Activated naive CD4-positive, alpha-beta T cell treated with anti-CD3 and anti-CD28 coated beads, Interleukin-2, amount 50 U/mL, for 24 hours (primary cell): Measurements from ENCODE around the gene OR2C1.

Source experiments
- H3K27ac Mint-ChIP-seq: one replicate; pipeline ENCODE4 v1.8.0; 2021; ENCODE audit warnings: mild to moderate bottlenecking, mixed read lengths
- H3K27me3 Mint-ChIP-seq: one replicate; pipeline ENCODE4 v1.8.0; 2021; ENCODE audit warnings: mixed read lengths
- H3K36me3 Mint-ChIP-seq: one replicate; pipeline ENCODE4 v1.8.0; 2021; ENCODE audit warnings: mixed read lengths
- H3K4me1 Mint-ChIP-seq: one replicate; pipeline ENCODE4 v1.8.0; 2021; ENCODE audit warnings: mixed read lengths
- H3K4me3 Mint-ChIP-seq: one replicate; pipeline ENCODE4 v1.8.0; 2021; ENCODE audit warnings: mild to moderate bottlenecking, mixed read lengths
- H3K9me3 Mint-ChIP-seq: one replicate; pipeline ENCODE4 v1.8.0; 2021; ENCODE audit warnings: mixed read lengths

The OR2C1 gene

GRCh38 chr16:3364774-3365427 is 9.2 kb downstream of the OR2C1 start:
- H3K9me3 Mint-ChIP-seq: no peaks in the 10 kb centered on the region
- H3K36me3 Mint-ChIP-seq: peaks cover 10% of the 10 kb centered on the region
- peaks cover 16% of the 10 kb centered on the region for H3K4me1 Mint-ChIP-seq
- peak overlapping the region; percentile 88 for H3K27ac Mint-ChIP-seq
- H3K4me3 Mint-ChIP-seq: peak overlapping the region; percentile 89
- peaks cover 8% of the 10 kb centered on the region for H3K27me3 Mint-ChIP-seq

DNA sequence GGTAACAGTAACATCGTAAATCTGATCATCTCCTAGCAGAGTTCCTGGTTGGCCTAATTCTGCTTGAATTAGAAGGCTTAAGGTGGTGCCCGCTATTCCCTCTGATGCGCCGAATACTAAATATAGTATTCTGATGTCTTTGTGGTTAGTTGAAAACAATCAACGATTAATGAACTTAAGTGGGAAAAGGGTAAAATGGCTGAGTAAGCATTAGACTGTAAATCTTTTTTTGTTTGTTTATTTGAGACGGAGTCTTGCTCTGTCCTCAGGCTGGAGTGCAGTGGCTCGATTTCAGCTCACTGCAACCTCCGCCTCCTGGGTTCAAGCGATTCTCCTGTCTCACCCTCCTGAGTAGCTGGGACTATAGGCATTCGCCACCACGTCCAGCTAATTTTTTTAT is 13.4 kb downstream of the OR2C1 start:
- peaks cover 16% of the 10 kb centered on the region for H3K4me1 Mint-ChIP-seq
- peaks cover 18% of the 10 kb centered on the region for H3K36me3 Mint-ChIP-seq
- H3K4me3 Mint-ChIP-seq: no peak overlapping the region
- no peak overlapping the region for H3K27ac Mint-ChIP-seq
- H3K27me3 Mint-ChIP-seq: no peaks in the 10 kb centered on the region
- no peaks in the 10 kb centered on the region for H3K9me3 Mint-ChIP-seq

- H3K9me3 Mint-ChIP-seq: peaks cover 4% of the 10 kb centered on the region
- no peak overlapping the region for H3K27ac Mint-ChIP-seq
- H3K4me3 Mint-ChIP-seq: no peak overlapping the region
- no peaks in the 10 kb centered on the region for H3K4me1 Mint-ChIP-seq
- no peaks in the 10 kb centered on the region for H3K27me3 Mint-ChIP-seq
- peaks cover 45% of the 10 kb centered on the region for H3K36me3 Mint-ChIP-seq
These were observed 20.0 kb downstream of the OR2C1 start for GRCh38 chr16:3375680-3376079.

GRCh38 chr16:3377917-3378316 is 22.2 kb downstream of the OR2C1 start:
- H3K4me3 Mint-ChIP-seq: no peak overlapping the region
- H3K9me3 Mint-ChIP-seq: peaks cover 12% of the 10 kb centered on the region
- no peak overlapping the region for H3K27ac Mint-ChIP-seq
- no peaks in the 10 kb centered on the region for H3K27me3 Mint-ChIP-seq
- no peaks in the 10 kb centered on the region for H3K4me1 Mint-ChIP-seq
- H3K36me3 Mint-ChIP-seq: peaks cover 65% of the 10 kb centered on the region

- Mint-ChIP-seq H3K27ac (no peak overlapping the region), H3K36me3 (peaks cover 77% of the 10 kb centered on the region), H3K4me1 (no peaks in the 10 kb centered on the region), H3K27me3 (no peaks in the 10 kb centered on the region), H3K9me3 (peaks cover 9% of the 10 kb centered on the region), H3K4me3 (no peak overlapping the region)
These were observed 27.4 kb downstream of the OR2C1 start for GRCh38 chr16:3383045-3383448.

- Mint-ChIP-seq H3K36me3 (peaks cover 81% of the 10 kb centered on the region), H3K4me3 (no peak overlapping the region), H3K27me3 (no peaks in the 10 kb centered on the region), H3K27ac (no peak overlapping the region), H3K9me3 (peaks cover 17% of the 10 kb centered on the region), H3K4me1 (no peaks in the 10 kb centered on the region)
These were observed 32.6 kb downstream of the OR2C1 start for GRCh38 chr16:3388325-3388724.

DNA sequence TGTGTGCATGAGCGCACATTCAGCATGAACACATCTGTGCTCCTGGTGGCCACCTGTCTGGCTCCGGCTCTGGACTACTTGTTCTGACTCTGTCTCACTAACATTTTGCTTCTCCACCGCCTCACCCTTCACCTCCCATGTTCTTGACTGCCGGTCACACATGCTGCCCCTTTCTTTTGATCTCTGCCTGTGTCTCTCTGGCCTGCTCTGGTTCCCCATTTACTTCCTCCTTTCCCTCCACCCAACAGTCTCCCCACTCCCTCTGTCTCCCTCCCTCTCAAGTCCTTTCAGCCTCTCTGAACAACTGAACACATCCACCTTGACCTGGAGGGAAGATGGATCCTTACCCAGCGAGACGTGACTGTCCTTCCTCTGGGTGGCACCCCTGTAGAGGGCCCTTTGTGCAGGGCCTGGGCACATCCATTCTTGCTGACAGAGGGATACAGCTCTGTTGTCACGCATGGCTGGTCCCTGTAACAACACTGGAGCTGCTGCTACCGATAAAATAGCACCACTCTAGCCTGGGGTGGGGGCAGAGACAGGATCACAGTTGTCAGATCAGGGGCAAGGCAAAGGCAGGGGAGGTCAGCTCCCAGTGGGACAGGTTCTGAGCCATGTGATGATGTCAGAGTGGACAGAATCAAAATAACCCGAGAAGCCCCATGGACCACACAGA is 34.1 kb downstream of the OR2C1 start:
- H3K4me3 Mint-ChIP-seq: no peak overlapping the region
- peaks cover 77% of the 10 kb centered on the region for H3K36me3 Mint-ChIP-seq
- H3K27ac Mint-ChIP-seq: no peak overlapping the region
- peaks cover 7% of the 10 kb centered on the region for H3K4me1 Mint-ChIP-seq
- peaks cover 23% of the 10 kb centered on the region for H3K9me3 Mint-ChIP-seq
- no peaks in the 10 kb centered on the region for H3K27me3 Mint-ChIP-seq

- H3K9me3 Mint-ChIP-seq: peaks cover 9% of the 10 kb centered on the region
- H3K36me3 Mint-ChIP-seq: peaks cover 46% of the 10 kb centered on the region
- H3K4me1 Mint-ChIP-seq: peaks cover 64% of the 10 kb centered on the region
- H3K27ac Mint-ChIP-seq: peak overlapping the region; percentile 32
- H3K4me3 Mint-ChIP-seq: peak overlapping the region; percentile 98
- H3K27me3 Mint-ChIP-seq: no peaks in the 10 kb centered on the region
These were observed 44.7 kb downstream of the OR2C1 start for GRCh38 chr16:3400446-3400778.

DNA sequence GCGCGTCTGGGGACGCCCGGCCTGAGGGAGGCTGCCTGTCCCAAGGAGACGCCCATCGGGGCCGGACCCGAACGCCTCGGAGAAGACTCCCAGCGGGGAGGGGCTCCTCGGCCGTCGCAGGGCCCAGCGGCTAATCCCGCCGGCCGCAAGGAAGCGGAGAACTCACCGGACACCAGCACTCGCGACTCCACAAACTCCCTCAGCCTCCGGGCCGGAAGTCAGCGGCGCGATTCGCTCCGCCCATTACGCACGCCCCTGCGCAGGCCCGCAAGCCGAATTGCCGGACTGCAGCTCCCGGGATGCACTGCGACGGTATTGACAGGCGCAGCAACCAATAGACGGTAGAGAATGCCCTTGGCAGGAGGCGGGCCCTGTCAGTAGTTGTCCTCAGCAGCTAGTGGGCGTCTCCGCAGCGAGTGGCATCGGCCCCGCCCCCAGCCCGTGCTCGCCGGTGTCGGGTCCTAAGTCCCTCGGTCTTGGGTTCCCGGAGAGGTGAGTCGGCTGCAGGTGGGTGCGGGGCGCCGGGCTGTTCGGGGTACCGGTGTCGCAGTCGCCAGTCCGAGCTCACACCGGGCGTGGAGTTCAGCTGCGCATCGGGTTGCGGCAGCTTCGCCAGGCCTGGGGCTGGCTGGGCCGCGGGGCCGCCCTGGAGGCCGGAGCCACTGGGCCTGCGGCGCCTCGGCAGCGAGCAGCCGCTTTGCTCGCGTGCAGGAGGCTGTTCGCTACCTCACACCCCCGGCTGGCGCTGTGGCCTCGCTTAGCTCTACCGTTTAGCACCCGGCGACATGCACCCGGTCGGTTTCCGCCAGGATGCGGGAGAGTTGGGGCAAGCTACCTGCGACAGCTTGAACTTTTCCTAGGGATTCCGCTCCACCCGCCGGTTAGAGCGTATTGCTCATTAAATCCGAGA is 45.3 kb downstream of the OR2C1 start, which contains the start of the genes ZNF174 and ZSCAN32:
Gene ZNF174, plus strand, starts transcription at position 437 of the 910 bp plus-strand sequence. CDS start 790 bp downstream, outside the sequence.
Gene ZSCAN32, minus strand, starts transcription at position 226 of the 910 bp plus-strand sequence. CDS start 3,447 bp downstream, outside the sequence.
- Mint-ChIP-seq H3K4me3 (peak within 1 kb of the TSS; percentile 98), H3K27ac (peak within 1 kb of the TSS; percentile 84), H3K4me1 (peaks cover 60% of the 10 kb centered on the region), H3K9me3 (peaks cover 10% of the 10 kb centered on the region), H3K36me3 (peaks cover 47% of the 10 kb centered on the region), H3K27me3 (no peaks in the 10 kb centered on the region)

DNA sequence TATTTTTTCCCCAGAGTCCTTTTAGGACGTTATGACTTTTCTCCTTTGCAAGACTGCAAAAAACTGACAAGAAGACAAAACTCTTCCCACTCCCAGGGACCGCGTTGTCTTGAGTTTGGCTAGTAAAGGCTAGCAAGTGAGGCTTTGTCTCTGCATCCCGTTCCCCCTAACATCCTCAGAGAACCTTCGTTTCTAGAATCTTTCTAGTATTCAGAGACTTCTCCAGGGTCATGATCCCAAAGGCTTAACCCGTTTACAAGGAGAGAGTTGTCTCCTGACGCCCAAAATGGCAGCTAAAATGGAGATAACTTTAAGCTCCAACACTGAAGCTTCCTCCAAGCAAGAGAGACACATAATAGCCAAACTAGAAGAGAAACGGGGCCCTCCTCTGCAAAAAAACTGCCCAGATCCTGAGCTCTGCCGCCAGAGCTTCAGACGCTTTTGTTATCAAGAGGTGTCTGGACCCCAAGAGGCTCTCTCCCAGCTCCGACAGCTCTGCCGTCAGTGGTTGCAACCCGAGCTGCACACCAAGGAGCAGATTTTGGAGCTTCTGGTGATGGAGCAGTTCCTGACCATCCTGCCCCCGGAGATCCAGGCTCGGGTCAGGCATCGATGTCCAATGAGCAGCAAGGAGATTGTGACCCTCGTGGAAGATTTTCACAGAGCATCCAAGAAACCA is 46.2 kb downstream of the OR2C1 start:
- peaks cover 8% of the 10 kb centered on the region for H3K9me3 Mint-ChIP-seq
- H3K4me3 Mint-ChIP-seq: peak overlapping the region; percentile 98
- H3K27me3 Mint-ChIP-seq: no peaks in the 10 kb centered on the region
- peak overlapping the region; percentile 84 for H3K27ac Mint-ChIP-seq
- H3K4me1 Mint-ChIP-seq: peaks cover 52% of the 10 kb centered on the region
- H3K36me3 Mint-ChIP-seq: peaks cover 47% of the 10 kb centered on the region
